Astrocyte (in vitro differentiated cells and primary cell): ENCODE results near the gene SRC. TPM values are rescaled to one million over a fixed set of nuclear protein-coding genes. Genes with fewer than 3 reads are reported as not detected.

ENCODE experiments used
- DNase-seq: peaks from one replicate; pipeline ENCODE4 v3.0.0-alpha.2; 2010; ENCODE audit warnings: low read depth
- FAIRE-seq: peaks from 2 replicates; lab custom pipeline; 2011; peaks lifted over from hg19 to GRCh38; lab: Jason Lieb, UNC
- H2AFZ ChIP-seq: 2 replicates; pipeline ENCODE4 v1.6.0; 2012; ENCODE audit warnings: low read depth, low read length, inconsistent platforms
- H3K27ac ChIP-seq: 2 replicates; pipeline ENCODE4 v1.5.1; 2011; ENCODE audit warnings: low read depth, low read length, inconsistent platforms
- H3K27me3 ChIP-seq: 2 replicates; pipeline ENCODE4 v1.6.0; 2011; ENCODE audit warnings: low read length, inconsistent platforms; ENCODE audit not compliant: insufficient read depth
- H3K36me3 ChIP-seq: 2 replicates; pipeline ENCODE4 v1.5.1; 2011; ENCODE audit warnings: low read length, inconsistent platforms; ENCODE audit not compliant: insufficient read depth
- H3K4me1 ChIP-seq: 2 replicates; pipeline ENCODE4 v1.5.1; 2011; ENCODE audit warnings: low read length, inconsistent platforms; ENCODE audit not compliant: insufficient read depth
- H3K4me2 ChIP-seq: 2 replicates; pipeline ENCODE4 v1.6.0; 2012; ENCODE audit warnings: low read length, inconsistent platforms
- H3K4me3 ChIP-seq: 2 replicates; pipeline ENCODE4 v1.5.1; 2011; ENCODE audit warnings: low read depth, mild to moderate bottlenecking, low read length, inconsistent platforms; ENCODE audit not compliant: insufficient read depth
- H3K79me2 ChIP-seq: 2 replicates; pipeline ENCODE4 v1.6.0; 2012; ENCODE audit warnings: mild to moderate bottlenecking, low read length, inconsistent platforms; ENCODE audit not compliant: insufficient read depth
- H3K9ac ChIP-seq: 2 replicates; pipeline ENCODE4 v1.6.0; 2012; ENCODE audit warnings: mild to moderate bottlenecking, low read length, inconsistent platforms
- H3K9me3 ChIP-seq: 2 replicates; pipeline ENCODE4 v1.5.1; 2012; ENCODE audit warnings: low read depth, mild to moderate bottlenecking, low read length, inconsistent platforms; ENCODE audit not compliant: insufficient read depth
- H4K20me1 ChIP-seq: 2 replicates; pipeline ENCODE4 v1.6.0; 2012; ENCODE audit warnings: low read length, inconsistent platforms; ENCODE audit not compliant: insufficient read depth
- H3K27ac Mint-ChIP-seq: one replicate; pipeline ENCODE4 v1.8.0; 2021; ENCODE audit warnings: mild to moderate bottlenecking, mixed read lengths; ENCODE audit not compliant: unreplicated experiment
- H3K27me3 Mint-ChIP-seq: one replicate; pipeline ENCODE4 v1.8.0; 2021; ENCODE audit warnings: low read depth, mixed read lengths; ENCODE audit not compliant: unreplicated experiment
- H3K36me3 Mint-ChIP-seq: one replicate; pipeline ENCODE4 v1.8.0; 2021; ENCODE audit warnings: low read depth, mixed read lengths; ENCODE audit not compliant: unreplicated experiment
- H3K4me1 Mint-ChIP-seq: one replicate; pipeline ENCODE4 v1.8.0; 2021; ENCODE audit warnings: low read depth, mixed read lengths; ENCODE audit not compliant: unreplicated experiment
- H3K4me3 Mint-ChIP-seq: one replicate; pipeline ENCODE4 v1.8.0; 2021; ENCODE audit warnings: mild to moderate bottlenecking, moderate library complexity, mixed read lengths; ENCODE audit not compliant: unreplicated experiment
- H3K9me3 Mint-ChIP-seq: one replicate; pipeline ENCODE4 v1.8.0; 2021; ENCODE audit warnings: mild to moderate bottlenecking, mixed read lengths; ENCODE audit not compliant: unreplicated experiment
- EZH2 ChIP-seq: IDR thresholded peaks from 2 replicates; pipeline ENCODE4 v1.6.1; 2012; ENCODE audit warnings: mild to moderate bottlenecking, low read length, inconsistent platforms; ENCODE audit not compliant: insufficient read depth
- total RNA-seq: library from RNA; stranded (reverse); gene quantifications from 2 replicates; pipeline ENCODE4 v1.2.1, GENCODE V29; 2021
- TF ChIP-seq, protein P1 (sequence below): IDR thresholded peaks from 2 replicates; pipeline ENCODE4 v1.5.1; 2011; ENCODE audit warnings: low read depth, mild to moderate bottlenecking, inconsistent platforms, low read length, moderate library complexity; ENCODE audit not compliant: insufficient read depth

Gene SRC
- total RNA-seq, 1 donor from 2014 or later: 33.4 TPM

DNA sequence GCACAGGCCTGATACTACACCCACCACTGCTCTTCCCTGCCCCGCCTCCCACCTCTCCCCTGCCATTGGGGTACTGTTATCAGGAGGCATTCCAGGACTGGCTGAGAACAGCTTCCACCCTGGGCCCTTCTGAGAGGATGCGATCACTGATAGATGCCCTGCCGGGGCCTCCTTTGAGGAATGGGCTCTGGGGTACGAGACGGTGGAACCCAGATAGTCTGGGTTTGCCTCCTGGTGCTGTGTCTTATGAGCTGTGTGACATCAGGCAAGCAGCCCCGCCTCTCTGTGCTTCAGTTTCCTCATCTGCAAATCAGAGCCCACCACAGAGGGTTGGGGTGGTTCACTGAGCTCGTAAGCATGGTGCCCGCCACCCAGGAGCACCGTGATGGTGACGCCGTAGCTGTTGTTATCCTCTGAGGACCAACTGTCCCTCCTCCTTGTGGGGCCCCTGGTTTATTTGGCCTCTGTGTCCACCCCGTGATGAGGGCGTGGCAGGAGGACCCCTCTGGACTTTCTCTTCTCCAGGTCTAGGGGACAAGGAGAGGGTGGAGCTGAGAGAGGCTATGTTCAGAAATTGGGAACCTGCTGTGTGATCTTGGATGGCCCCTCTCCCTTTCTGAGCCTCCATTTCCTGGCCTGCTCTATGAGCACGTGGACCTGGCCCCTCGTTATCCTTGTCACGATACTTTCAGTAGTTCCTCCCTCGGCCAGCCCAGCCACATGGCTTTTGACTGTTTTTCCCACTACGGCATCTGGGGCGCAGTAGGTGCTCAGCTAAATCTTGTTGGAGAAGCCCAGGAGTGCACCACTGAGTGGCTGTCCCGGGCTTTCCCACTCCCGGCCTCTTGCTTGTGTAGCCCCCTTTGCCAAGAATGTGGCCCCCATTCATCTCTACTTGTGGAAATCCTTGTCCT is 18.3 kb downstream of the SRC start:
- no peak for FAIRE-seq
- H3K9ac ChIP-seq: no peak overlapping the region
- no peak for DNase-seq
- H3K27ac ChIP-seq: no peak overlapping the region
- no peak overlapping the region for H2AFZ ChIP-seq
- peaks cover 62% of the 10 kb centered on the region for H4K20me1 ChIP-seq
- H3K27me3 Mint-ChIP-seq: no peaks in the 10 kb centered on the region
- no peaks in the 10 kb centered on the region for H3K9me3 Mint-ChIP-seq
- H3K4me1 Mint-ChIP-seq: no peaks in the 10 kb centered on the region
- H3K36me3 Mint-ChIP-seq: peaks cover 22% of the 10 kb centered on the region
- H3K27ac Mint-ChIP-seq: no peak overlapping the region
- no peak overlapping the region for H3K4me2 ChIP-seq
- H3K27me3 ChIP-seq: no peaks in the 10 kb centered on the region
- no peak for TF ChIP-seq EZH2
- TF ChIP-seq, protein P1, sequence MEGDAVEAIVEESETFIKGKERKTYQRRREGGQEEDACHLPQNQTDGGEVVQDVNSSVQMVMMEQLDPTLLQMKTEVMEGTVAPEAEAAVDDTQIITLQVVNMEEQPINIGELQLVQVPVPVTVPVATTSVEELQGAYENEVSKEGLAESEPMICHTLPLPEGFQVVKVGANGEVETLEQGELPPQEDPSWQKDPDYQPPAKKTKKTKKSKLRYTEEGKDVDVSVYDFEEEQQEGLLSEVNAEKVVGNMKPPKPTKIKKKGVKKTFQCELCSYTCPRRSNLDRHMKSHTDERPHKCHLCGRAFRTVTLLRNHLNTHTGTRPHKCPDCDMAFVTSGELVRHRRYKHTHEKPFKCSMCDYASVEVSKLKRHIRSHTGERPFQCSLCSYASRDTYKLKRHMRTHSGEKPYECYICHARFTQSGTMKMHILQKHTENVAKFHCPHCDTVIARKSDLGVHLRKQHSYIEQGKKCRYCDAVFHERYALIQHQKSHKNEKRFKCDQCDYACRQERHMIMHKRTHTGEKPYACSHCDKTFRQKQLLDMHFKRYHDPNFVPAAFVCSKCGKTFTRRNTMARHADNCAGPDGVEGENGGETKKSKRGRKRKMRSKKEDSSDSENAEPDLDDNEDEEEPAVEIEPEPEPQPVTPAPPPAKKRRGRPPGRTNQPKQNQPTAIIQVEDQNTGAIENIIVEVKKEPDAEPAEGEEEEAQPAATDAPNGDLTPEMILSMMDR: no peak
- no peaks in the 10 kb centered on the region for H3K4me1 ChIP-seq
- no peaks in the 10 kb centered on the region for H3K9me3 ChIP-seq
- H3K79me2 ChIP-seq: peaks cover 35% of the 10 kb centered on the region
- no peak overlapping the region for H3K4me3 Mint-ChIP-seq
- H3K36me3 ChIP-seq: peaks cover 7% of the 10 kb centered on the region
- no peak overlapping the region for H3K4me3 ChIP-seq

DNA sequence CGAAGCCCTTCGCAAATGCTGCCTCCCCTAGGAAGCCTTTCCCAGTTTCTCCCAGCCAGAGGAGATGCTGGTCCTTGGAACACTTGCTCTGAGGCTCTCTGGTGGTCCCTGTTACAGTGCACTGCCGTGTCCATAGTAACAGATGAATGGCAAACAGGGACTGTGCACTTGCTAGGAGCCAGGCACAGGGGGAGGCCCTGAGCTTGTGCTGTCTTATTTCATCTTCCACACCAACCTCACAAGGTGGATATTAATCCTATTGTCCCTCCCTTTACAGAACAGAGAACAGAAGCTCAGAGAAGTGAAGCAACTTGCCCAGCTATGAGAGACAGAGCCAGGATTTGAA is 19.0 kb downstream of the SRC start:
- no peak for TF ChIP-seq EZH2
- TF ChIP-seq, protein P1: no peak
- FAIRE-seq (no peak), DNase-seq (no peak)
- Histone ChIP-seq H3K9me3 (no peaks in the 10 kb centered on the region), H3K9ac (no peak overlapping the region), H3K4me1 (no peaks in the 10 kb centered on the region), H3K79me2 (peaks cover 31% of the 10 kb centered on the region), H3K4me2 (no peak overlapping the region), H2AFZ (no peak overlapping the region), H3K36me3 (peaks cover 7% of the 10 kb centered on the region), H3K27ac (no peak overlapping the region), H4K20me1 (peaks cover 55% of the 10 kb centered on the region), H3K4me3 (no peak overlapping the region), H3K27me3 (no peaks in the 10 kb centered on the region)
- no peaks in the 10 kb centered on the region for H3K4me1 Mint-ChIP-seq
- H3K27ac Mint-ChIP-seq: no peak overlapping the region
- H3K4me3 Mint-ChIP-seq: no peak overlapping the region
- H3K9me3 Mint-ChIP-seq: no peaks in the 10 kb centered on the region
- no peaks in the 10 kb centered on the region for H3K27me3 Mint-ChIP-seq
- H3K36me3 Mint-ChIP-seq: peaks cover 22% of the 10 kb centered on the region
